ENCODE measurements around the gene AADACL3.

AADACL3 gene

DNA sequence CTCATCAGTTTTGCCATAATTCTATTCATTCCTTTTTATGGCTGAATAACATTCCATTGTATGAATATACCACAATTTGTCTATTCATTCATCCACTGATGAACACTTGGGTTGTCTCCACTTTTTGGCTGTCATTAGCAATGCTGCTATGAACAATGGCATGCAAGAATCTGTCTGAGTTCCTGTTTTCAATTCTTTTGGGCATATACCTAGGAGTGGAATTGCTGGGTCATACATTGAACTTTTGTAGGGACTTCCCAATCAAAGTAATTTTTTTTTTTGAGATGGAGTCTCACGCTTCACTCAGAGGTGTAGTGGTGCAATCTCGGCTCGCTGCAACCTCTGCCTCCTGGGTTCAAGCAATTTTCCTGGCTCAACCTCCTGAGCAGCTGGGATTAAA is 37.1 kb upstream of the AADACL3 start:
- no peak for TF ChIP-seq CTCF (conservative IDR thresholded peaks at IDR 0.05; ENCODE audit: low read depth, low read length)
- DNase-seq (ENCODE audit: low read depth), result no peak
- H3K4me3 ChIP-seq (ENCODE audit: low read length), result no peak overlapping the region

DNA sequence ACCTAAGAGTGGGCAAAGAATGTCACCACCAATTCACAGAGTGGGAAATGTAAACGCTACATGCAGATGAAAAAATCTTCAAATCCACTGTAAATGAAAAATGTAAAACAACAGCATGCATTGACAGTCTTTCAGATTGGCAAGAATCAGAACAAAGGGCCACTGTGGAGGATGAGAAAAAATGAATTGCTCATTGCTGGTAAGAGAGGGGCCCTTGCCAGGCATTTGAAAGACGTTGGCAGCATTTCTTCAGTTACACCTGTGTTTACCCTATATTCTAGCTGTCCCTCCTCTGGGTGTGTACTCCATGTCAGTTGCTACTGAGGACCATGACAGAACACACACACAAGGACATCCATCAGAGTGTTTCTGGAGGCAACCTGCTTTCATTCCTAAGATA is 25.8 kb upstream of the AADACL3 start:
- no peak overlapping the region for H3K4me3 ChIP-seq (ENCODE audit: low read length)
- TF ChIP-seq CTCF (conservative IDR thresholded peaks at IDR 0.05; ENCODE audit: low read depth, low read length), result no peak
- no peak for DNase-seq (ENCODE audit: low read depth)

- TF ChIP-seq CTCF (conservative IDR thresholded peaks at IDR 0.05; ENCODE audit: low read depth, low read length), result no peak
- no peak overlapping the region for H3K4me3 ChIP-seq (ENCODE audit: low read length)
- DNase-seq (ENCODE audit: low read depth), result no peak
Measured at GRCh38 chr1:12692967-12693782, 22.7 kb upstream of the AADACL3 start.

GRCh38 chr1:12696658-12697057 is 19.3 kb upstream of the AADACL3 start:
- H3K4me3 ChIP-seq (ENCODE audit: low read length), result no peak overlapping the region
- no peak for TF ChIP-seq CTCF (conservative IDR thresholded peaks at IDR 0.05; ENCODE audit: low read depth, low read length)
- DNase-seq (ENCODE audit: low read depth), result no peak

GRCh38 chr1:12697397-12697796 is 18.5 kb upstream of the AADACL3 start:
- H3K4me3 ChIP-seq (ENCODE audit: low read length), result no peak overlapping the region
- TF ChIP-seq CTCF (conservative IDR thresholded peaks at IDR 0.05; ENCODE audit: low read depth, low read length), result no peak
- no peak for DNase-seq (ENCODE audit: low read depth)

DNA sequence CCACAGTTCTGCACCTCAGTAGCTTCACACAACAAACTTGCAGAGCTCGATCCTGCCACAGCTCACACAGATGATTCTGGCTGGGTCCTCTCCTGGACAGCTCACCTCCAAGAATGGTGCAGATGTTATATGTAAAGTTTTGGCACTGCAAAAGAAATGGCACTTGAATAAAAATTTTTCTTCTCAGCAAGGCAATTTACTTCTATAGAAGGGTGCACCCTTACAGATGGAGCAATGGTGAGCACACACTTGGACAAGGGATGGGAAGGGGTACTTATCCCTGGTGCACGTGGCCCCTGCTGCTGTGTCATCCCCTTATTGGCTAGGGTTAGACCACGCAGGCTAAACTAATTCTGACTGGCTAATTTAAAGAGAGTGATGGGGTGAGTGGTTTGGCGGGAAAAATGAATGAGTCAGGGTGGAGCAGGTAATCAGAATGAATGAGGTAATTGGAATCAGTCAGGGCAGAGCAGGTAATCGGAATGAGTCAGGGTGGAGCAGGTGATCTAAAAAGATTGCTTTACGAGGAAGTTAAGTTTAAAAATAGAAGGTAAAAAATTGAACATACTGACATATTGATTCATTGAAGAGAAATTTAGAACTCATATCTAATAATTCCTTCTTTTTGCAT is 12.0 kb upstream of the AADACL3 start:
- DNase-seq (ENCODE audit: low read depth), result no peak
- TF ChIP-seq CTCF (conservative IDR thresholded peaks at IDR 0.05; ENCODE audit: low read depth, low read length), result no peak
- H3K4me3 ChIP-seq (ENCODE audit: low read length), result no peak overlapping the region

DNA sequence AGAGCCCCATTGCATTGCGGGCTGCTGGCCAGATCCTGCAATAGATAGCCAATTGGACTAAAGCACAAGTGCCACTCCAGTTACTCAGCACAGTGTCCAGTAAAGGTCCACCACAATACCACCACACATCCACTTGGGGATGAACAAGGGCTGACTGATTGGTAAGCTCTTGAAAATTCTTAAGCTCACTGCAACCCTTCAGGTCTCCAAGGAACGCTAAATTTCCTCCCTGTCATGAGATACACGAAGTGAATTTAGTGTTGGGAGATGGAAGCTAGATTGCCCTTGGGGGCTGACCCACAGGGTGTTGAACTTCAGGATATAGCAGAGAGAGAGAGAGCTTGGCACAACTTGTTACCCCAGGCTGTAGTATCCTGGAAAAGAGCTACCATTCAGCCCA is 9.8 kb upstream of the AADACL3 start:
- no peak for DNase-seq (ENCODE audit: low read depth)
- TF ChIP-seq CTCF (conservative IDR thresholded peaks at IDR 0.05; ENCODE audit: low read depth, low read length), result no peak
- no peak overlapping the region for H3K4me3 ChIP-seq (ENCODE audit: low read length)
